Nephron progenitor cell (in vitro differentiated cells): ENCODE measurements around the gene MCU.
"Not testable (repeated sequence)": the region's sequence is repeated elsewhere in the genome, so short reads cannot be mapped to it uniquely, and the experiment has no call there.

Experiments used
- DNase-seq: peaks from one replicate; pipeline ENCODE4 v3.0.0; 2021
- H3K27ac Mint-ChIP-seq: 2 replicates; pipeline ENCODE4 v1.8.0; 2021; ENCODE audit warnings: mild to moderate bottlenecking, moderate library complexity, mixed read lengths
- H3K27me3 Mint-ChIP-seq: 2 replicates; pipeline ENCODE4 v1.8.0; 2021; ENCODE audit warnings: mild to moderate bottlenecking, low read depth, mixed read lengths; ENCODE audit not compliant: poor library complexity
- H3K36me3 Mint-ChIP-seq: 2 replicates; pipeline ENCODE4 v1.8.0; 2021; ENCODE audit warnings: low read depth, mixed read lengths
- H3K4me1 Mint-ChIP-seq: 2 replicates; pipeline ENCODE4 v1.8.0; 2021; ENCODE audit warnings: mixed read lengths
- H3K4me3 Mint-ChIP-seq: 2 replicates; pipeline ENCODE4 v1.8.0; 2021; ENCODE audit warnings: mild to moderate bottlenecking, moderate library complexity, mixed read lengths
- H3K9me3 Mint-ChIP-seq: 2 replicates; pipeline ENCODE4 v1.8.0; 2021; ENCODE audit warnings: mild to moderate bottlenecking, moderate library complexity, mixed read lengths
- TF ChIP-seq, protein P1 (sequence below): fragments of 200-600 bp; sonication (generic); IDR thresholded peaks from 2 replicates; pipeline ENCODE4 v1.5.0; 2021; ENCODE audit warnings: antibody characterized with exemption

Gene MCU, protein sequence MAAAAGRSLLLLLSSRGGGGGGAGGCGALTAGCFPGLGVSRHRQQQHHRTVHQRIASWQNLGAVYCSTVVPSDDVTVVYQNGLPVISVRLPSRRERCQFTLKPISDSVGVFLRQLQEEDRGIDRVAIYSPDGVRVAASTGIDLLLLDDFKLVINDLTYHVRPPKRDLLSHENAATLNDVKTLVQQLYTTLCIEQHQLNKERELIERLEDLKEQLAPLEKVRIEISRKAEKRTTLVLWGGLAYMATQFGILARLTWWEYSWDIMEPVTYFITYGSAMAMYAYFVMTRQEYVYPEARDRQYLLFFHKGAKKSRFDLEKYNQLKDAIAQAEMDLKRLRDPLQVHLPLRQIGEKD

DNA sequence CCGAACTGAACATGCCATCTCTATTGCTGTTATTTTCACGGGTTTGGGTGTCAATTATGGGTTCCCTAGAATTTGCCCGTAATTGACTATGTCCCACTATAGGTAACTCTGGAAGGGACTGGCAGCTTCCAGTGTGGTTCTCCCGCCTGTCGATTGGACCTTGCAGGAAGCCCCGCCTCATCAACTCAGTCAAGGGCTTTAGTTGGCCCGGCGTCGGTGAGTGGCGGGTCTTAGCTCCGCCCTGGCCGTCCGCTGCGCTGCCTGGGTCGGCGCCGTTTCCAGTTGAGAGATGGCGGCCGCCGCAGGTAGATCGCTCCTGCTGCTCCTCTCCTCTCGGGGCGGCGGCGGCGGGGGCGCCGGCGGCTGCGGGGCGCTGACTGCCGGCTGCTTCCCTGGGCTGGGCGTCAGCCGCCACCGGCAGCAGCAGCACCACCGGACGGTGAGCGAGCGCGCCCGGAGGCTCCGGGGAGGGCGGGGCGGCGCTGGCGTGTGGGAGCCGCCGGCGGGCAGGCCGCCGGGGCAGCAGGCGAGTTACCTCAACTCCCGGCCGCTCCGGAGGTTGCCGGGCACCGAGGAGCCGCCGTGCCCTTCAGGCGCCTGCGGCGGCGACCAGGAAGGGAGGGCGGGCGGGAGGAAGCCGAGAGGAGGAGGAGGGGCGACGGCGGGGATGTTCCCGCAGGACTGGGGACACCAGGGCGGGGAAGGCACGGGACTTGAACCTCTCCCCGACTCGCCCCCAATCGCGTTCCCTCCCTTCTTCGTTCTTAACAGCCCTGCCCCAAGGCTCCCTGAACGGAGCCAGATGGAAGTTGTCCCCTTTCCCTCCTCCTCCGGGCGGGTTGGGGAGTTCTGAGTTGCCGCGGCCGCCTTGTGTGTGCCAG is at the start of gene MCU:
TSS of gene MCU (plus strand) at position 281 of the 881 bp plus-strand sequence. CDS start at position 290, 9 bp downstream.
- Mint-ChIP-seq H3K4me1 (peaks cover 39% of the 10 kb centered on the region), H3K27me3 (no peaks in the 10 kb centered on the region), H3K36me3 (no peaks in the 10 kb centered on the region), H3K9me3 (no peaks in the 10 kb centered on the region), H3K4me3 (peak within 1 kb of the TSS; percentile 92), H3K27ac (no peak within 1 kb of the TSS)
- TF ChIP-seq, protein P1, sequence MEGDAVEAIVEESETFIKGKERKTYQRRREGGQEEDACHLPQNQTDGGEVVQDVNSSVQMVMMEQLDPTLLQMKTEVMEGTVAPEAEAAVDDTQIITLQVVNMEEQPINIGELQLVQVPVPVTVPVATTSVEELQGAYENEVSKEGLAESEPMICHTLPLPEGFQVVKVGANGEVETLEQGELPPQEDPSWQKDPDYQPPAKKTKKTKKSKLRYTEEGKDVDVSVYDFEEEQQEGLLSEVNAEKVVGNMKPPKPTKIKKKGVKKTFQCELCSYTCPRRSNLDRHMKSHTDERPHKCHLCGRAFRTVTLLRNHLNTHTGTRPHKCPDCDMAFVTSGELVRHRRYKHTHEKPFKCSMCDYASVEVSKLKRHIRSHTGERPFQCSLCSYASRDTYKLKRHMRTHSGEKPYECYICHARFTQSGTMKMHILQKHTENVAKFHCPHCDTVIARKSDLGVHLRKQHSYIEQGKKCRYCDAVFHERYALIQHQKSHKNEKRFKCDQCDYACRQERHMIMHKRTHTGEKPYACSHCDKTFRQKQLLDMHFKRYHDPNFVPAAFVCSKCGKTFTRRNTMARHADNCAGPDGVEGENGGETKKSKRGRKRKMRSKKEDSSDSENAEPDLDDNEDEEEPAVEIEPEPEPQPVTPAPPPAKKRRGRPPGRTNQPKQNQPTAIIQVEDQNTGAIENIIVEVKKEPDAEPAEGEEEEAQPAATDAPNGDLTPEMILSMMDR, result no peak
- peak; percentile 93 for DNase-seq

DNA sequence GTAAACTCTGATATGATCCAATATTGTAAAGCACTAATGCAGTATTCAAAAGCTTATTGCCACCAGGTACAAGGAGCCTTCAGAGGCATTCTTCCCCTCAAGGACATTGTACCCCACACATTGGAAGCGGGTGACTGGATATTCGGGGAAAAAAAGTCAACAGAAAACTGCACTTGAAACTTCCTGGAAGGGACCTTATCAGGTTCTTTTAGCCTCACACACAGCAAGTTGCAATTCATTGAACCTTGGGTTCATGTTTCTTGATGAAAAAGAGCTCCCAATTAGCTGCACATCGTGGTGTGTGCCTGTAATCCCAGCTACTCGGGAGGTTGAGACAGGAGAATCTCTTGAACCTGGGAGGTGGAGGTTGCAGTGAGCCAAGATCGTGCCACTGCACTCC is 49.6 kb upstream of the MCU start:
- Mint-ChIP-seq H3K27ac (no peak overlapping the region), H3K4me3 (no peak overlapping the region), H3K9me3 (peaks cover 13% of the 10 kb centered on the region), H3K27me3 (no peaks in the 10 kb centered on the region), H3K36me3 (no peaks in the 10 kb centered on the region), H3K4me1 (no peaks in the 10 kb centered on the region)
- no peak for DNase-seq
- TF ChIP-seq, protein P1, result no peak

DNA sequence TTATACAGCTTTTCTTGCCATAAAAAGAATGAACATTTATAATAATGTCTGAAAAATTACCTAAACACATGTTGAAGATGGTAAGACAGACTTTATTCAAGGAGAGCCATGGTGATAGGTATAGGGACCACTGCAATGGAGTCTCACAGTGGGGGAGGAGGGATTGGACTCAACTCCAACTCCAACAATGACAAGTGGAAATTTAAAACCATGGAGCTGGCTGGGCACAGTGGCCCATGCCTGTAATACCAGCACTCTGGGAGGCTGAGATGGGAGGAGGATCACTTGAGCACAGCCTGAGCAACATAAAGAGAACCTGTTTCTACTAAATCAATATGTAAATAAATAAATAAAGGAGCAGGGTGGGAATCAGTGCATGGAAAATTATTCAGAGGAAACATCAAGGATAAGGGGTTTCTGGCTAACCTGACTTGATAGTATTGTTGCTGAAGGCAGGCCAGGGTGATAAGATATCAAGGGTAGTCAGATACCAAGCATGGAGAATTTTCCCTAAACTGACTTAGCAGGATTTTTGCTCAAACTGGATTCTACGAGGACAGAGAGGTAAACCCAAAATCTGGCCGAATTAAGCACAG is 46.6 kb upstream of the MCU start:
- TF ChIP-seq, protein P1, result no peak
- Mint-ChIP-seq H3K9me3 (no peaks in the 10 kb centered on the region), H3K36me3 (no peaks in the 10 kb centered on the region), H3K27me3 (no peaks in the 10 kb centered on the region), H3K4me3 (no peak overlapping the region), H3K4me1 (no peaks in the 10 kb centered on the region), H3K27ac (no peak overlapping the region)
- DNase-seq, result no peak

DNA sequence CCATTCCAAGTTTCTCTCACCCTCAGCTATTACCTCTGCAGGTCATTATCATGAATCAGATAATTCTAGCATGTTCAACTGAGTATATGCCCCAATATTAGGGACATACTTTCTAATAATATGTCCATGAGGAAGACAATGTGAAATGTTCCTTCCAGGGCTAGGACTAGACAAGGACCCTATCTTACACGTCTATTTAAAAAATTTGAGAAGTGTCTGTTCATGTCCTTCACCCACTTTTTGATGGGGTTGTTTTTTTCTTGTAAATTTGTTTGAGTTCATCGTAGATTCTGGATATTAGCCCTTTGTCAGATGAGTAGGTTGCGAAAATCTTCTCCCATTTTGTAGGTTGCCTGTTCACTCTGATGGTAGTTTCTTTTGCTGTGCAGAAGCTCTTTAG is 45.0 kb upstream of the MCU start:
- not testable (repeated sequence) for H3K27ac Mint-ChIP-seq, DNase-seq, H3K27me3 Mint-ChIP-seq, H3K9me3 Mint-ChIP-seq, H3K4me3 Mint-ChIP-seq, H3K36me3 Mint-ChIP-seq, H3K4me1 Mint-ChIP-seq

DNA sequence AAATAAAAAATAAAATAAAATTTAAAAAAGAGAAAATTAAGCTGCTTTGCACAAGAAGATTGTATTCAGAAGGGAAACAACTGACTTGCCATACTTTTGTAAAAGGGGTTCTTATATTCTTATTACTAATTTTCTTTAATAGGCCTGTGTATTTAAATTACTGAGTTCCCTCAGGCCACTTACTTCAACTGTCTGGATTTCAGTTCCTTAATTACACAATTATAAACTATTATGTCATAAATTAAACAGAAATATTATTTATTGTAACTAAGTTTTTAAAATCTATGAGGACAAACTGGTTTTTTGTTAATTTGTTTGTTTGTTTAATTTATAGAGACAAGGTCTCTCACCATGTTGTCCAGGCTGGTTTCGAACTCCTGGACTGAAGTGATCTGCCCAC is 43.6 kb upstream of the MCU start:
- DNase-seq, result no peak
- Mint-ChIP-seq H3K27me3 (peaks cover 3% of the 10 kb centered on the region), H3K4me3 (no peak overlapping the region), H3K9me3 (no peaks in the 10 kb centered on the region), H3K27ac (no peak overlapping the region), H3K4me1 (no peaks in the 10 kb centered on the region), H3K36me3 (no peaks in the 10 kb centered on the region)
- TF ChIP-seq, protein P1, result no peak

DNA sequence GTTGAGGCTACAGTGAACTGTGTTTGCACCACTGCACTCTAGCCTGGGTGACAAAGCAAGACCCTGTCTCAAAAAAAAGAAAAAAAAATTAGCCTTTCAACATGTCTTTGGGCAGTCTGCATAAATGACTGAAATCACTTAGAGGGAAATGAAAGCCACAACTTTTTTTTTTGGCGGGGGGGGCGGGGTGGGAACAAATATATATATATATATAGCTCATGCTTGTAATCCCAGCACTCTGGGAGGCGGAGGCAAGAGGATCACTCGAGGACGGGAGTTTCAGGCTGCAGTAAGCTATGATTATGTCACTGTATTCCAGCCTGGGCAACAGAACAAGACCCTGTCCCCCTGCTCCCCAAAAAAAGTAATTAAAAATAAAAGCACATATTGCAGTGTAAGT is 42.7 kb upstream of the MCU start:
- no peaks in the 10 kb centered on the region for H3K36me3 Mint-ChIP-seq
- no peaks in the 10 kb centered on the region for H3K4me1 Mint-ChIP-seq
- no peaks in the 10 kb centered on the region for H3K9me3 Mint-ChIP-seq
- H3K27me3 Mint-ChIP-seq, result peaks cover 3% of the 10 kb centered on the region
- H3K4me3 Mint-ChIP-seq, result no peak overlapping the region
- no peak for DNase-seq
- TF ChIP-seq, protein P1, result no peak
- H3K27ac Mint-ChIP-seq, result no peak overlapping the region
